Measurements from ENCODE around the gene SRGAP1. TPM values are rescaled to one million over a fixed set of nuclear protein-coding genes. Genes with fewer than 3 reads are reported as not detected.

The SRGAP1 gene
- total and polyA plus RNA-seq, 2 of the 8 experiments (the other 6 are each of a cell fraction or from before 2014, with no cell fraction given): 3.2 to 7.3 TPM

GRCh38 chr12:64102339-64102738 is 257.8 kb downstream of the SRGAP1 start:
- H4K5ac ChIP-seq (ENCODE audit: insufficient read length, low read depth, low read length): no peak overlapping the region
- no peak for FAIRE-seq
- H3K27me3 ChIP-seq (replicated peaks in 1 of 4; ENCODE audit: control insufficient read depth in 3 of 4, extremely low read depth in 1 of 4, insufficient read depth in 3 of 4, low read length in 3 of 4): no peaks in the 10 kb centered on the region
- H2BK15ac ChIP-seq (ENCODE audit: low read length): no peak overlapping the region
- no peaks in the 10 kb centered on the region for H3K23me2 ChIP-seq (ENCODE audit: low read depth, low read length)
- H3K4ac ChIP-seq (replicated peaks; ENCODE audit: insufficient read length, low read depth, low read length): no peak overlapping the region
- H2BK12ac ChIP-seq (ENCODE audit: low read depth, low read length): no peak overlapping the region
- ChIA-PET POLR2A (ENCODE audit: partially characterized antibody) (no interaction called here), CTCF (ENCODE audit: partially characterized antibody) (interaction anchor here (1.6 kb wide), 1 partner anchor 163 kb away, joined by 3 read pairs; no protein-coding TSS in a partner anchor)
- H3K27ac ChIP-seq (ENCODE audit: low read depth, low read length): no peak overlapping the region
- H3K4me3 ChIP-seq (ENCODE audit: extremely low read depth in 1 of 4, insufficient read depth in 2 of 4, low read depth in 3 of 4, low read length in 4 of 4): no peak overlapping the region
- no peak overlapping the region for H4K91ac ChIP-seq (replicated peaks; ENCODE audit: insufficient read length, low read length)
- H4K8ac ChIP-seq (ENCODE audit: extremely low read depth, insufficient read depth, low read length): no peak overlapping the region
- no peaks in the 10 kb centered on the region for H4K20me1 ChIP-seq (replicated peaks in 1 of 2; ENCODE audit: control insufficient read depth in 1 of 2, insufficient read depth in 2 of 2, low read length in 2 of 2)
- DNase-seq (ENCODE audit: low read depth in 1 of 2, low spot score in 2 of 2): no peak
- no peaks in the 10 kb centered on the region for H3K4me1 ChIP-seq (replicated peaks in 1 of 4; ENCODE audit: control insufficient read depth in 3 of 4, insufficient read depth in 4 of 4, low read length in 3 of 4)
- no peaks in the 10 kb centered on the region for H3K79me2 ChIP-seq (ENCODE audit: control insufficient read depth in 1 of 2, insufficient read depth in 2 of 2, low read length in 2 of 2)
- 90% methylated on average over 4 of the region's 4 CpGs; no CpG with 5 or more reads in 1 of the 2 experiments for WGBS, 2 experiments (ENCODE audit: extremely low coverage in 1 of 2, insufficient coverage in 1 of 2, insufficient read length in 1 of 2, insufficient replicate concordance in 2 of 2, low coverage in 1 of 2, low lambda C conversion rate in 2 of 2, missing lambda C conversion rate in 1 of 2)
- no peak overlapping the region for H2BK120ac ChIP-seq (replicated peaks; ENCODE audit: low read depth, low read length)
- H3K9ac ChIP-seq (replicated peaks in 1 of 4; ENCODE audit: extremely low read depth in 1 of 4, low read depth in 3 of 4, low read length in 3 of 4): no peak overlapping the region
- no peak overlapping the region for H3K4me2 ChIP-seq (ENCODE audit: insufficient read depth in 1 of 2, low read depth in 2 of 2, low read length in 2 of 2)
- no peaks in the 10 kb centered on the region for H3K9me3 ChIP-seq (ENCODE audit: insufficient read depth in 2 of 2, low read depth in 1 of 2, low read length in 1 of 2)
- H3K18ac ChIP-seq (ENCODE audit: extremely low read depth, low read length): no peak overlapping the region
- H2BK20ac ChIP-seq (ENCODE audit: low read length): no peak overlapping the region
- no peak overlapping the region for H2AK5ac ChIP-seq (ENCODE audit: low read depth, low read length)
- no peak overlapping the region for H3K56ac ChIP-seq (replicated peaks; ENCODE audit: insufficient read length, low read depth, low read length)
- H3K23ac ChIP-seq (ENCODE audit: insufficient read length): no peak overlapping the region
- H3K14ac ChIP-seq (ENCODE audit: insufficient read length): no peak overlapping the region
- no peak overlapping the region for H2BK5ac ChIP-seq (ENCODE audit: low read depth, low read length)
- H3K36me3 ChIP-seq (ENCODE audit: control insufficient read depth in 2 of 4, insufficient read depth in 4 of 4, low read length in 3 of 4): no peaks in the 10 kb centered on the region
- H3K79me1 ChIP-seq (ENCODE audit: low read depth, low read length): no peaks in the 10 kb centered on the region
- no peak overlapping the region for H2AFZ ChIP-seq (ENCODE audit: low read length)
- no peak for TF ChIP-seq SIRT6 (IDR thresholded peaks at IDR 0.05; ENCODE audit: low read length)
- no peak for TF ChIP-seq FOSL1 (IDR thresholded peaks at IDR 0.05; ENCODE audit: insufficient read depth, low read depth, low read length)
- TF ChIP-seq TEAD4 (IDR thresholded peaks at IDR 0.05; ENCODE audit: low read depth, low read length): no peak
- no peak for TF ChIP-seq SIN3A (conservative IDR thresholded peaks at IDR 0.05 in 1 of 2, IDR thresholded peaks at IDR 0.05 in 1 of 2; ENCODE audit: low read depth in 1 of 2, low read length in 2 of 2)
- TF ChIP-seq CEBPB (IDR thresholded peaks at IDR 0.05; ENCODE audit: low read depth, low read length): no peak
- TF ChIP-seq GABPA (IDR thresholded peaks at IDR 0.05; ENCODE audit: borderline replicate concordance, insufficient read depth, low read length): no peak
- no peak for TF ChIP-seq JUN (IDR thresholded peaks at IDR 0.05; ENCODE audit: low read depth, low read length)
- no peak for TF ChIP-seq EP300 (IDR thresholded peaks at IDR 0.05; ENCODE audit: borderline replicate concordance in 1 of 2, low read depth in 2 of 2, low read length in 2 of 2)
- no peak for TF ChIP-seq SP4 (IDR thresholded peaks at IDR 0.05; ENCODE audit: low read length)
- no peak for TF ChIP-seq ATF3 (IDR thresholded peaks at IDR 0.05; ENCODE audit: insufficient read depth, low read depth, low read length)
- TF ChIP-seq E2F6 (IDR thresholded peaks at IDR 0.05): no peak
- TF ChIP-seq SP1 (IDR thresholded peaks at IDR 0.05; ENCODE audit: low read depth, low read length): no peak
- no peak for TF ChIP-seq CTBP2 (IDR thresholded peaks at IDR 0.05; ENCODE audit: borderline replicate concordance, insufficient read depth, insufficient read length, low read length)
- TF ChIP-seq JUND (IDR thresholded peaks at IDR 0.05; ENCODE audit: low read length): no peak
